A673 (cell line): ENCODE measurements around the gene FAM163B.

ENCODE experiments used
- EZH2 ChIP-seq: fragments of 200-600 bp; sonication (generic); IDR thresholded peaks from 2 replicates; pipeline ENCODE4 v1.6.1; 2017; ENCODE audit warnings: borderline replicate concordance, low read depth, mild to moderate bottlenecking, mixed read lengths, antibody characterized with exemption, low read length; ENCODE audit not compliant: poor library complexity, severe bottlenecking
- TF ChIP-seq, protein P1 (sequence below): fragments of 300-800, 200-600 bp; sonication (generic); conservative IDR thresholded peaks from 2 replicates; pipeline ENCODE4 v1.5.1; 2017; ENCODE audit warnings: low read depth, mild to moderate bottlenecking, antibody characterized with exemption, low read length, moderate library complexity, mixed read lengths

GRCh38 chr9:133534346-133535291 is 74.6 kb downstream of the FAM163B start, which contains the start of gene ADAMTSL2:
- TF ChIP-seq, protein P1, sequence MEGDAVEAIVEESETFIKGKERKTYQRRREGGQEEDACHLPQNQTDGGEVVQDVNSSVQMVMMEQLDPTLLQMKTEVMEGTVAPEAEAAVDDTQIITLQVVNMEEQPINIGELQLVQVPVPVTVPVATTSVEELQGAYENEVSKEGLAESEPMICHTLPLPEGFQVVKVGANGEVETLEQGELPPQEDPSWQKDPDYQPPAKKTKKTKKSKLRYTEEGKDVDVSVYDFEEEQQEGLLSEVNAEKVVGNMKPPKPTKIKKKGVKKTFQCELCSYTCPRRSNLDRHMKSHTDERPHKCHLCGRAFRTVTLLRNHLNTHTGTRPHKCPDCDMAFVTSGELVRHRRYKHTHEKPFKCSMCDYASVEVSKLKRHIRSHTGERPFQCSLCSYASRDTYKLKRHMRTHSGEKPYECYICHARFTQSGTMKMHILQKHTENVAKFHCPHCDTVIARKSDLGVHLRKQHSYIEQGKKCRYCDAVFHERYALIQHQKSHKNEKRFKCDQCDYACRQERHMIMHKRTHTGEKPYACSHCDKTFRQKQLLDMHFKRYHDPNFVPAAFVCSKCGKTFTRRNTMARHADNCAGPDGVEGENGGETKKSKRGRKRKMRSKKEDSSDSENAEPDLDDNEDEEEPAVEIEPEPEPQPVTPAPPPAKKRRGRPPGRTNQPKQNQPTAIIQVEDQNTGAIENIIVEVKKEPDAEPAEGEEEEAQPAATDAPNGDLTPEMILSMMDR, result no peak
- no peak for TF ChIP-seq EZH2
